ENCODE data around the gene MARCHF4. TPM values are rescaled to one million over a fixed set of nuclear protein-coding genes. Genes with fewer than 3 reads are reported as not detected.

MARCHF4 gene
- total RNA-seq, 3 donors from 2014 or later, result 0.22 to 0.29 (median 0.25) TPM

GRCh38 chr2:216406826-216407225 lies 34.5 kb upstream of the MARCHF4 start:
- TF ChIP-seq, protein P1, sequence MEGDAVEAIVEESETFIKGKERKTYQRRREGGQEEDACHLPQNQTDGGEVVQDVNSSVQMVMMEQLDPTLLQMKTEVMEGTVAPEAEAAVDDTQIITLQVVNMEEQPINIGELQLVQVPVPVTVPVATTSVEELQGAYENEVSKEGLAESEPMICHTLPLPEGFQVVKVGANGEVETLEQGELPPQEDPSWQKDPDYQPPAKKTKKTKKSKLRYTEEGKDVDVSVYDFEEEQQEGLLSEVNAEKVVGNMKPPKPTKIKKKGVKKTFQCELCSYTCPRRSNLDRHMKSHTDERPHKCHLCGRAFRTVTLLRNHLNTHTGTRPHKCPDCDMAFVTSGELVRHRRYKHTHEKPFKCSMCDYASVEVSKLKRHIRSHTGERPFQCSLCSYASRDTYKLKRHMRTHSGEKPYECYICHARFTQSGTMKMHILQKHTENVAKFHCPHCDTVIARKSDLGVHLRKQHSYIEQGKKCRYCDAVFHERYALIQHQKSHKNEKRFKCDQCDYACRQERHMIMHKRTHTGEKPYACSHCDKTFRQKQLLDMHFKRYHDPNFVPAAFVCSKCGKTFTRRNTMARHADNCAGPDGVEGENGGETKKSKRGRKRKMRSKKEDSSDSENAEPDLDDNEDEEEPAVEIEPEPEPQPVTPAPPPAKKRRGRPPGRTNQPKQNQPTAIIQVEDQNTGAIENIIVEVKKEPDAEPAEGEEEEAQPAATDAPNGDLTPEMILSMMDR (IDR thresholded peaks at IDR 0.05), result no peak
- intact Hi-C loops (cut with DNase I, micrococcal nuclease), result no loop called here
- DNase-seq, result no peak
- no peak for ATAC-seq
- H3K4me1 ChIP-seq (ENCODE audit: low read depth), result no peaks in the 10 kb centered on the region
- no peaks in the 10 kb centered on the region for H3K9me3 ChIP-seq
- no peak overlapping the region for H3K4me3 ChIP-seq
- H3K36me3 ChIP-seq (ENCODE audit: low read depth), result no peaks in the 10 kb centered on the region

GRCh38 chr2:216405588-216405987 lies 33.3 kb upstream of the MARCHF4 start:
- DNase-seq (no peak), ATAC-seq (no peak)
- TF ChIP-seq, protein P1 (IDR thresholded peaks at IDR 0.05), result no peak
- H3K36me3 ChIP-seq (ENCODE audit: low read depth), result no peaks in the 10 kb centered on the region
- H3K4me1 ChIP-seq (ENCODE audit: low read depth), result no peaks in the 10 kb centered on the region
- H3K9me3 ChIP-seq, result no peaks in the 10 kb centered on the region
- intact Hi-C loops (cut with DNase I, micrococcal nuclease), result no loop called here
- H3K4me3 ChIP-seq, result no peak overlapping the region

DNA sequence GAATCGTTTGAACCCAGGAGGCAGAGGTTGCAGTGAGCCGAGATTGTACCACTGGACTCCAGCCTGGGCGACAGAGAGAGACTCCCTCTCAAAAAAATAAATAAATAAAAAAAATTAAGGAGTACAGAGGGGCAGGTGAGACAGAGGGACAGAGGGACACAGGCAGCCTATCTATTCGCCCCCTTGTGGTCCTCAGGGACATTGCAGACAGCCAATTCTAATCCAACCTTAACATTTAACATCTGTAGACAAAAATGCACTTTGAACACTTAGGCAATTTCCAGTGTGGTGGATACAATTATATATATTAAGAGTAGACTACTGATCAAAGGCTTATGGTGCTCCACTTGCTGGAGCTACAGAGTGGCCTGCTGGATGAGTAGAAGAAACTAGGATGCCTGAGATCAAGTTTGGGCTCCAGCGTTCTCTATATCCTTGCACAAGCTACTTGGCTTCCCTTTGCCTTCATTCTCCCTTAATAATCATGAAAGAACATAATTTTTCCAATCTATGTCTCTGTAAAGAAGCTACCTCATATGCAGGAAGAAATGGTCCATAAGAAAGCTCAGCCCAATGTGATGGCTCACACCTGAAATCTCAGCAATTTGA lies 31.8 kb upstream of the MARCHF4 start:
- TF ChIP-seq, protein P1 (IDR thresholded peaks at IDR 0.05), result peak; percentile 75
- intact Hi-C loops (cut with DNase I, micrococcal nuclease), result no loop called here
- Histone ChIP-seq H3K36me3 (ENCODE audit: low read depth) (no peaks in the 10 kb centered on the region), H3K4me3 (no peak overlapping the region), H3K9me3 (no peaks in the 10 kb centered on the region), H3K4me1 (ENCODE audit: low read depth) (no peaks in the 10 kb centered on the region)
- ATAC-seq (peak; percentile 68), DNase-seq (peak in 1 of 3 donors; percentile 63)

DNA sequence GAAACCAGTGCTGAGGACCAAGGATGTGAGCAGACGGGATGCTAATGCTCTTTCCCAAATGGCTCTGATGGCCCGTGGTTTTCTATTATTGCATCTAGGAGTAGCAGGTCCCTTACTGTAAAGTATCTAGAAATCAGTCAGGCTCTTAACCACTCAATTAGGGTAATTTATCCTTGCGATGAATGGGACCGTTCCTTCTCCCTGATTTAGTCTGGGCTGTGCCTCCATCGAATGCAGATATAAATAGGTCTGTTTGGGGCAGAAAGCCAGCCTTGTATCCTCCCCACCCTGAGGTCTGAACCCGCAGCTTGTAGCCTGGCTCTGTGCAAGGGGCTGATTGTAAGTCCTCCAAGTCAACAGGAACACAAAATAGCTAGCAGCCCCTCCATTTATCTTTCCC lies 30.5 kb upstream of the MARCHF4 start:
- no peak overlapping the region for H3K4me3 ChIP-seq
- intact Hi-C loops (cut with DNase I, micrococcal nuclease), result no loop called here
- no peaks in the 10 kb centered on the region for H3K9me3 ChIP-seq
- no peaks in the 10 kb centered on the region for H3K36me3 ChIP-seq (ENCODE audit: low read depth)
- no peaks in the 10 kb centered on the region for H3K4me1 ChIP-seq (ENCODE audit: low read depth)
- no peak for ATAC-seq
- TF ChIP-seq, protein P1 (IDR thresholded peaks at IDR 0.05), result no peak
- DNase-seq, result no peak

GRCh38 chr2:216399621-216400020 lies 27.3 kb upstream of the MARCHF4 start:
- no peak for DNase-seq
- Histone ChIP-seq H3K4me1 (ENCODE audit: low read depth) (no peaks in the 10 kb centered on the region), H3K36me3 (ENCODE audit: low read depth) (no peaks in the 10 kb centered on the region), H3K4me3 (no peak overlapping the region), H3K9me3 (no peaks in the 10 kb centered on the region)
- TF ChIP-seq, protein P1 (IDR thresholded peaks at IDR 0.05), result no peak
- intact Hi-C loops (cut with DNase I, micrococcal nuclease), result no loop called here
- ATAC-seq, result no peak

DNA sequence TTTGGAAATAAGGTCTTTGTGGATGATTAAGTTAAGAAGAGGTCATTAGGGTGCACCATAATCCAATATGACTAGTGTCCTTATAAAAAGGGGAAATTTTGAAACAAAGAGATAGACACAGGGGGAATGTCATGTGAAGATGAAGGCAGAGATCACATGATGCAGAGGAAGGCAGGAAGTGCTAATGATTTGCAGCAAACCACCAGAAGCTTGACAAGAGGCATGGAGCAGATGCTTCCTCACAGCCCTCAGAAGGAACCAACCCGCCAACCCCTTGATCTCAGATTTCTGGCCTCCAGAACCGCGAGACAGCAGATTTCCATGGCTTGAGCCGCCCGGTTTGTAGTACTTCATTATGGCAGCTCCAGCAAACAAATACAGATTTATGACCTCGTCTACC lies 22.6 kb upstream of the MARCHF4 start:
- intact Hi-C loops (cut with DNase I, micrococcal nuclease), result no loop called here
- H3K4me3 ChIP-seq, result no peak overlapping the region
- no peak for ATAC-seq
- no peaks in the 10 kb centered on the region for H3K4me1 ChIP-seq (ENCODE audit: low read depth)
- no peak for DNase-seq
- no peaks in the 10 kb centered on the region for H3K9me3 ChIP-seq
- H3K36me3 ChIP-seq (ENCODE audit: low read depth), result no peaks in the 10 kb centered on the region
- TF ChIP-seq, protein P1 (IDR thresholded peaks at IDR 0.05), result no peak
